GM19328 (cell line): ENCODE results near the gene GOLGA6L10.
"Not testable (repeated sequence)": the region's sequence is repeated elsewhere in the genome, so short reads cannot be mapped to it uniquely, and the experiment has no call there.

ENCODE experiments used
- ATAC-seq: cut with Tn5 transposase; IDR thresholded peaks from one replicate; pipeline ENCODE4 v1.9.1; 2021; ENCODE audit warnings: mild to moderate bottlenecking, moderate library complexity; ENCODE audit not compliant: unreplicated experiment

The GOLGA6L10 gene

DNA sequence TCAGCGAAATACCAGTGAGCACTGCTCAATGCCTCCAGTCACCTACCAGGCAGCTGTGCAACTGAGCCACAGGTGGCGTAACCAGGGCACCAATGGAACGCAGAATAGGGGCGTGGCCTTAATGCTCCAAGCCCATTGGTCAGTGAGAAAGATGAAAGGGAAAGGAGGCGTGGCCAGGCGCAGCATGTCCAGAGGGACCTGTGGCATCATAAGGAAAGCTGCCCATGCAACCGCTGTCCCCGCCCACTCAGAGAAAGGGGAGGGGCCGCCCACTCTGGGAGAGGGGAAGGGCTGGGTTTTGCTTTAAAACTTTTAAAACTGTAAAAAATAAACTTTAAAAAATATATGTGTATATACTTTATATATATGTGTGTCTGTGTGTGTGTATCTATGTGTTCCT is at the start of gene GOLGA6L10:
GOLGA6L10 (minus strand) TSS at position 101 of the 400 bp plus-strand sequence; CDS start at position 1, 100 bp downstream.
- ATAC-seq, result not testable (repeated sequence)

DNA sequence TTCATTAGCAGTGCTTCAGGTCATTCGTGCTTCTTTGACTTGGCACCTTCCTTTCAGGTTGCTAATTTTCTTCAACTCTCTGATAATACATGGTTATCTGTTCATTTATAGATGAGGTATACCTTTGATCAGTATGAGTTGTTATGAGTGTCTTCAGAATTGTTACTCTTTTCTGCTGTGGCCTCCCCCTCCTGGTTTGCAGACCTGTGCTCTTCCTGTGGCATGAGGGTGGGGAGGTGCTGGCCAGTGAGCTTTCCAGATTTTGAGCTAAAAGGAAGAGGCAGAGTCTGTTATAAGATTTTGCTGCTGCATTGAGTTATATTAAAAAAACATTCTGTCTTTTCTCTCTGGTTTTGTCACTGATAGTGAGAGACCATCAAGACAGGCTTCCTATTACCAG is 49.5 kb upstream of the GOLGA6L10 start:
- ATAC-seq, result no peak

DNA sequence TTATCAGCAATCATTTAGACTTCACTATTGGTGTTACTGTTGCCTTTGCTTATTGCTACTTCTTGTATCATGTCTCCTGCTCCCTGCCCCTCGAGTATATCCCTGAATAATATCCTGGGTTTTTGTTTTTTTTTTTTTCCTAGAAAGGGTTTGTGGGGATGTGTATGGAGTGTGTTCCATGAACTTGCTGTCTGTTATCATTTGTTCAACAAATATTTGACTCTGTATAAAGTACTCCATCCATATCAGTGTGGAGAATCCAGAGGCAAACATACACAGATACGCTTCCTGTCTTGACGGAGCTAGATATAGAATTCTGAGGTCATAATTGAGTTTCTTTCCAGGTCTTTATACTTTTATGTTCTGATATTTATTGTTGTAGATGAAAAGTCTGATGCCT is 48.5 kb upstream of the GOLGA6L10 start:
- ATAC-seq, result no peak

GRCh38 chr15:82395788-82396187 is 46.5 kb upstream of the GOLGA6L10 start:
- ATAC-seq, result not testable (repeated sequence)

GRCh38 chr15:82393671-82394070 is 44.4 kb upstream of the GOLGA6L10 start:
- no peak for ATAC-seq

DNA sequence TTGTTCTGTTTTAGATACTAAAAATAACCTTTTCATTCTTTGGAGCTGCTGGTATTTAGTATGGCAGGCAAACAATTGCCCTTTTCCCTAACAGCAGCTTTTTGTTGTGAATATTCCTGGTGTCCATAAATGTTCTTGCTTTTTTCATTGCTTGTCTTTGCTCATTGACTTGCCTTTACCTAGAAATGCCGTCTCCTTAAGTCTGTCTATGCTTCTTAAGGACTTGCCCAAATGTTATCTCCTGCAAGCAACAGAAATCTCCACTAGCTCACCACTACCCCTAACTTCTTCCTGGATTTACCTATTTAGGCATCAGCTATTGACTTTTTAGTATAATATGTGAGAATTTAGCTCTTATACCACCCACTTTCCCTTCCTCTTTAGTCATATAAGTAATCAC is 42.8 kb upstream of the GOLGA6L10 start:
- not testable (repeated sequence) for ATAC-seq

- not testable (repeated sequence) for ATAC-seq
These were observed 40.9 kb upstream of the GOLGA6L10 start for GRCh38 chr15:82390152-82390551.

- not testable (repeated sequence) for ATAC-seq
These were observed 37.9 kb upstream of the GOLGA6L10 start for GRCh38 chr15:82387209-82387608.

DNA sequence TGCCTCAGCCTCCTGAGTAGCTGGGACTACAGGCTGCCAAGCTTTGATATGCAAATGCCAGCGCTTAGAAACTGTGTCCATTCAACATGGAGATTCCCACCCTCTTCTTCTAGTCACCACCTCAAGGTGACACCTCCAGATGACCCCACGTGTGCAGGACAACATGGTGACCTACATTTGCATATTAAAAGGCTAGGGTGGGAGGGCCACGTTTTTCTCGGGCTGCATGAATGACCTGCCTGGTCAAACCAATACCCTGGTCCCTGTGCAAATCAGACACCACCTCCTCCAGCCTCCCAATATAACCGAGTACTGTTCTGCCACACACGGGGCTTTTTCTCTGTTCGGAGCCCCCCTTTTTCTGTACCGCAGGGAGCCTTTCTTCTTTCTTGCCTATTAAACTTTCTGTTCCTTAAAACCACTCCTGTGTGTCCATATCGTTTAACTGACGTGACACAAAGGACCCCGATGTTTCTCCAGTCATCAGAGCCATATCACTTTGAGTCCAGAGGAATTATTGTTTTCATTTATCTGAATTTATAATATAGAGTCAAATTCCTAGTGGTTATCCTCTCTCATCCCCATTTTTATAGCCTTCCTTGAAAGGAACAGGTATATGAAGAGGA is 32.2 kb upstream of the GOLGA6L10 start:
- not testable (repeated sequence) for ATAC-seq

DNA sequence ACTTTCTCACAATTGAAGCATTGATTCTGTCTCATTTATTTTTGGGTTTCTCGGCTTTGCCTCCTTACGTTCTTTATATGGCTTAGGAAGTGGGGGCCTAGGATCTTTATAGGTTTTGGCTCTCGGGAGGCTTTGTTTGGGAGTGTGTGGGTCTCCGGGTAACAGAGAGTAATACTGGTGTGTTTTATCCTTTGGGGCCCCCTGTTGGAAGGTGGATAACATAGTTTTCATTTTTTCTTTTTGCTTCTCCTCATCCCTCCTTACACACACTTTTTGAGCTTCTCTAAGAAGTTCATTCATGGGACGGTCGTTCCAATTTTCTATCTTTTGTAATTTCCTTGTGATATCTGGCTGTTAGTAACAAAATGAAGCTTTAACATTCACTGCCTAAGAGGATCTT is 30.3 kb upstream of the GOLGA6L10 start:
- ATAC-seq, result not testable (repeated sequence)

GRCh38 chr15:82373661-82374060 is 24.4 kb upstream of the GOLGA6L10 start:
- ATAC-seq, result not testable (repeated sequence)

- ATAC-seq, result no peak
These were observed 22.4 kb upstream of the GOLGA6L10 start for GRCh38 chr15:82371656-82372055.

DNA sequence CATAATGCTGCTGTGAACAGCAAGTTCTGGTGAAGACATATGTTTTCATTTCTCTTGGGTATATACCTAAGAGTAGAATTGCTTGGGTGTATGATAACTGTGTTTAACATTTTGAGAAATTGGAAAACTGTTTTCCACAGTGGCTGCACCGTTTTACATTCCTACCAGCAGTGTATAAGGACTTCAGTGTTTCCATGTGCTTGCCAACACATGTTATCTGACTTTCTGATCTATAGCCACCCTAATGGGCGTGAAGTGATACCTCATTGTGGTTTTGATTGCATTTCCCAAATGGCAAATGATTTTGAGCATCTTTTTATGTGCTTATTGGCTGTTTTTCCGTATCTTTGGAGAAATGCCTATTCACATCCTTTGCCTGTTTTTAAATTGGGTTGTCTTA is 18.5 kb upstream of the GOLGA6L10 start:
- ATAC-seq, result not testable (repeated sequence)

DNA sequence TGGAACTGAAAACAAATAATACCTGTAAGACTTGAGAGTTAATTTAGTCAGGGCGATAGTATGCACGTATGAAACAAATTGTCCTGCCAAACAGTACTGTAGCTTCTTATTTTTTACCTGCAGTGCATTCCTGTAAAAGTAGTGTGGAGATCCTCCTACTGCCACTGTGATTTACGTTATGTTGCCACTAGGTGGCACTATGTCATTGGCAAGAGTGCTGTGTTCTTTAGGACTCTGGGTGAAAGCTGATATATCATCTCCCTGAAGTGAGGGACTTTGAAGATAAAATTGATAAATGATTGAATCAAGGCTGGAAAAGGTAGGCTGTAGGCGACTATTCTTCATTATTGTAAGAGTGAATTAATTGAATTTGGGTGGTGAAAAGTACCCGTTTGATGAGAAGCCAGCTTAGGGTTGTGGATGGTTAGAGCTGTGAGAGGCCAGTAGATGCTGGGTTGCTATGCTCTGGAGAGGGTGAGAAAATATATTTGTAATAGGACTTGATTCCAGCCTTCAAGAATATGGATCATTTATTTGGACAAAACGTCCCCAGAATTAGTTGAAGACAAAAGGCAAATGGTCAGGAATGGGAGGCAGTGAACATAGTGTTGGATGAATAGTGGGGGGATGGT is 16.5 kb upstream of the GOLGA6L10 start:
- ATAC-seq, result peak; percentile 76

- not testable (repeated sequence) for ATAC-seq
These were observed 15.3 kb upstream of the GOLGA6L10 start for GRCh38 chr15:82364548-82364947.

DNA sequence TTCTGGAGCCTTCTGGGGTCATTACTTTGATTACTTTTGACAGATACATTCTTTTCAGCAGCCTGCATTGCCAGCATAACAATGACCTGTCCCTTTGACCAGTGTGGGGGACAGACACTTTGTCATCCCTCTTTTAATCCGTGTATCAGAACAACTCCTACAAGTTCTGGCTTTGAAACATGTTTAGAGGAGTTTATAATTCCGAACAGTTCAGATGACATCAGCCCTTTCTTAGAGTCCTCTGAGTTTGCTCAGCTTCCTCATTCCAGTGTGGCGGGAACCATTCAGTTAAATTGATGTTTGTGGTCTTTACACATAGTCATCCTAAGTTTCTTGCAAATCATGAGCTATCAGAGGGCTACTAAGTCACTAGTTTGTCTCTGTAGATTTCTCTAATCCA is 13.5 kb upstream of the GOLGA6L10 start:
- ATAC-seq, result not testable (repeated sequence)

GRCh38 chr15:82360618-82361017 is 11.3 kb upstream of the GOLGA6L10 start:
- not testable (repeated sequence) for ATAC-seq

DNA sequence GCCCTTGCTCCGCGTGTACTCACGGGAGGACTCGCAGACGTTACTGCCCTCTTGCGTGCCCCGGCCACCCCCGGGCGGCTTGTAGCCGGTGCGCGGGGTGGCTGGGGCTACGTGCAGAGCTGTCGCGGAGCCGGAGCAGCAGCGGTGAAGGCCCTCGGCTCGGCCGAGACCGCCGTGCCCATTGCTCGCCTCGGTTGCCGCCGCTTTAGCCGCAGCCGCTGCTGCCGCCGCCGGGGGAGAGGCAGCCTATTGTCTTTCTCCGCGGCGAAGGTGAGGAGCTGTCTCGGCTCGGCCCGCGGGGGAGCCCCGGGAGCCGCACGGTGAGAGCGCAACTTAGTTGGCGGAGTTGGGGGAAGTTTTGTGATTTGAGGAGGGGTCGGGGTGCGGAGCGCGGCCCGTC is 5.8 kb upstream of the GOLGA6L10 start:
- not testable (repeated sequence) for ATAC-seq

- not testable (repeated sequence) for ATAC-seq
These were observed 5.3 kb upstream of the GOLGA6L10 start for GRCh38 chr15:82354546-82354945.

DNA sequence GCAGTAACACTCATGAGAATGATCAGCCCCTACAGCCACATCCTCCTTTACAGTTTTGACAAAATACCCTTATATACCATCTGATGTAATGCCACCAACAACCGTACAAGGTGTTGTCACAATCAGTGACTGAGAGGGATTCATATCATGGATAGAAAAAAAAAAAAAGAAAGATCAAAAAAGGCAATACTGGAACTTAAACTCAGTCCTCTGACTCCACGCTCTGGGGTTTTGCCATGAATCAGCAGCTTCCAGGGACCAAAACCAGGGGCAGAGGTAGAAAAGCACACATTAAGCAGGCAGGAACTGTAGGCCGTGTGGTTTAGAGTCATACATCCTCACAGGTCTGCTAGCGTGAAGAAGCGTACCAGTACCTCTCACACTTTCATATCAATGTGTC is 1.6 kb downstream of the GOLGA6L10 start:
- ATAC-seq, result not testable (repeated sequence)

GRCh38 chr15:82345176-82345575 is 4.1 kb downstream of the GOLGA6L10 start:
- not testable (repeated sequence) for ATAC-seq

DNA sequence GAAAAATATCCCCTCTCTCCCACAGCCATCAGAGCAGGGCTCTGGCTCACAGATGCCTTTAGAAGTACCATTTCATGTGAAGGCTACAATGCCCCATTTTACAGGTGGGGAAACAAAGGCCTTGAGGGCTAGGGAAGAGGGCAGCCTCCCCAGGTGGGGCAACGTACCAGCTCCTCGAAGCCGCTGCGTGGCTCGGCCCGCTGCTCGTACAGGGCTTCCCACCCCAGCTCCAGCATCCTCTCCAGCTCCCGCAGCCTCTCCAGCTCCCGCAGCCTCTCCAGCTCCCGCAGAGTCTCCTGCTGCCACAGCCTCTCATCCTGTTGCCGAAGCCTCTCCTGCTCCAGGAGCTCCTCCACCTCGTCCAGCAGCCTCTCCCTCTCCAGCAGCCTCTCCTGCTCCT is 4.9 kb downstream of the GOLGA6L10 start:
- not testable (repeated sequence) for ATAC-seq
